GM21360 (cell line): Measurements from ENCODE around the gene ERG28.

ENCODE experiments used
- ATAC-seq: cut with Tn5 transposase; IDR thresholded peaks from one replicate; pipeline ENCODE4 v1.9.1; 2021; ENCODE audit warnings: mild to moderate bottlenecking, moderate library complexity; ENCODE audit not compliant: unreplicated experiment

ERG28 gene

GRCh38 chr14:75660238-75660629, 442 bp downstream of the ERG28 start:
- no peak for ATAC-seq

GRCh38 chr14:75658957-75659356, 1.7 kb downstream of the ERG28 start:
- no peak for ATAC-seq

GRCh38 chr14:75657331-75657730, 3.3 kb downstream of the ERG28 start:
- no peak for ATAC-seq

- no peak for ATAC-seq
Observed at GRCh38 chr14:75655235-75655634, 5.4 kb downstream of the ERG28 start.

- peak; percentile 64 for ATAC-seq
Observed at GRCh38 chr14:75654127-75654732, 6.4 kb downstream of the ERG28 start.

- no peak for ATAC-seq
Observed at GRCh38 chr14:75653563-75653962, 7.1 kb downstream of the ERG28 start.

GRCh38 chr14:75650253-75651058, 10.2 kb downstream of the ERG28 start:
- no peak for ATAC-seq

GRCh38 chr14:75649773-75650172, 10.9 kb downstream of the ERG28 start:
- ATAC-seq, result no peak

GRCh38 chr14:75649337-75649736, 11.3 kb downstream of the ERG28 start:
- ATAC-seq, result no peak

- no peak for ATAC-seq
Observed at GRCh38 chr14:75648066-75648838, 12.4 kb downstream of the ERG28 start.

- ATAC-seq, result no peak
Observed at GRCh38 chr14:75647640-75648039, 13.0 kb downstream of the ERG28 start.

- no peak for ATAC-seq
Observed at GRCh38 chr14:75646762-75647161, 13.9 kb downstream of the ERG28 start.

- ATAC-seq, result no peak
Observed at GRCh38 chr14:75645056-75645455, 15.6 kb downstream of the ERG28 start.

- no peak for ATAC-seq
Observed at GRCh38 chr14:75643985-75644384, 16.7 kb downstream of the ERG28 start.

GRCh38 chr14:75640876-75641275, 19.8 kb downstream of the ERG28 start:
- no peak for ATAC-seq

- ATAC-seq, result no peak
Observed at GRCh38 chr14:75636100-75636692, 24.5 kb downstream of the ERG28 start.

- no peak for ATAC-seq
Observed at GRCh38 chr14:75634848-75635247, 25.8 kb downstream of the ERG28 start.

- no peak for ATAC-seq
Observed at GRCh38 chr14:75631453-75631831, 29.2 kb downstream of the ERG28 start.

GRCh38 chr14:75630695-75631452, 29.8 kb downstream of the ERG28 start:
- ATAC-seq, result no peak

GRCh38 chr14:75628816-75629215, 31.9 kb downstream of the ERG28 start:
- ATAC-seq, result no peak

- no peak for ATAC-seq
Observed at GRCh38 chr14:75627406-75627805, 33.3 kb downstream of the ERG28 start.
